Measurements from ENCODE around the gene CYB561A3.

DNA sequence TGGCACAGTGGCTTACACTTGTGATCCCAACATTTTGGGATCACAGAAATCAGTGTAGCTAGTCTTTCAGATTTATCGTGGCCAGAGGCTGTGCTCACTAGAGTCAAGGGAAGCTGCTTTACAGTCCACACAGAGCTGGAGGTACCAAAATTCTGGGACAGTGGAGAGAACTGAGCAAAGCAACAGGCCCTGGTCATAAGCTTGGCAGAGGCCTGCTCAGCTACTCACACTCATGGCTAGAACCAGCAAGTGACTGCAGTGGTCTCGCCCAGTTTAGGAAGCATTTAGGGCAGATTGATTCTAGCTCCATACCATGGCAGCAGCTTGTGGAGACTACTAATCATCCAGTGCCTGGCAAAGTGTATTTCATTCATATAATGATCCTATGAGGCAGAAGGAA, 39.5 kb upstream of the CYB561A3 start:
- TF ChIP-seq, protein P1, sequence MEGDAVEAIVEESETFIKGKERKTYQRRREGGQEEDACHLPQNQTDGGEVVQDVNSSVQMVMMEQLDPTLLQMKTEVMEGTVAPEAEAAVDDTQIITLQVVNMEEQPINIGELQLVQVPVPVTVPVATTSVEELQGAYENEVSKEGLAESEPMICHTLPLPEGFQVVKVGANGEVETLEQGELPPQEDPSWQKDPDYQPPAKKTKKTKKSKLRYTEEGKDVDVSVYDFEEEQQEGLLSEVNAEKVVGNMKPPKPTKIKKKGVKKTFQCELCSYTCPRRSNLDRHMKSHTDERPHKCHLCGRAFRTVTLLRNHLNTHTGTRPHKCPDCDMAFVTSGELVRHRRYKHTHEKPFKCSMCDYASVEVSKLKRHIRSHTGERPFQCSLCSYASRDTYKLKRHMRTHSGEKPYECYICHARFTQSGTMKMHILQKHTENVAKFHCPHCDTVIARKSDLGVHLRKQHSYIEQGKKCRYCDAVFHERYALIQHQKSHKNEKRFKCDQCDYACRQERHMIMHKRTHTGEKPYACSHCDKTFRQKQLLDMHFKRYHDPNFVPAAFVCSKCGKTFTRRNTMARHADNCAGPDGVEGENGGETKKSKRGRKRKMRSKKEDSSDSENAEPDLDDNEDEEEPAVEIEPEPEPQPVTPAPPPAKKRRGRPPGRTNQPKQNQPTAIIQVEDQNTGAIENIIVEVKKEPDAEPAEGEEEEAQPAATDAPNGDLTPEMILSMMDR (conservative IDR thresholded peaks at IDR 0.05; ENCODE audit: low read depth in 2 of 2), result no peak
- no peak for TF ChIP-seq EZH2phosphoT487 (IDR thresholded peaks at IDR 0.05; ENCODE audit: unreplicated experiment)
- no peak for TF ChIP-seq EZH2 (IDR thresholded peaks at IDR 0.05; ENCODE audit: low read depth, unreplicated experiment)
- TF ChIP-seq, protein P2, sequence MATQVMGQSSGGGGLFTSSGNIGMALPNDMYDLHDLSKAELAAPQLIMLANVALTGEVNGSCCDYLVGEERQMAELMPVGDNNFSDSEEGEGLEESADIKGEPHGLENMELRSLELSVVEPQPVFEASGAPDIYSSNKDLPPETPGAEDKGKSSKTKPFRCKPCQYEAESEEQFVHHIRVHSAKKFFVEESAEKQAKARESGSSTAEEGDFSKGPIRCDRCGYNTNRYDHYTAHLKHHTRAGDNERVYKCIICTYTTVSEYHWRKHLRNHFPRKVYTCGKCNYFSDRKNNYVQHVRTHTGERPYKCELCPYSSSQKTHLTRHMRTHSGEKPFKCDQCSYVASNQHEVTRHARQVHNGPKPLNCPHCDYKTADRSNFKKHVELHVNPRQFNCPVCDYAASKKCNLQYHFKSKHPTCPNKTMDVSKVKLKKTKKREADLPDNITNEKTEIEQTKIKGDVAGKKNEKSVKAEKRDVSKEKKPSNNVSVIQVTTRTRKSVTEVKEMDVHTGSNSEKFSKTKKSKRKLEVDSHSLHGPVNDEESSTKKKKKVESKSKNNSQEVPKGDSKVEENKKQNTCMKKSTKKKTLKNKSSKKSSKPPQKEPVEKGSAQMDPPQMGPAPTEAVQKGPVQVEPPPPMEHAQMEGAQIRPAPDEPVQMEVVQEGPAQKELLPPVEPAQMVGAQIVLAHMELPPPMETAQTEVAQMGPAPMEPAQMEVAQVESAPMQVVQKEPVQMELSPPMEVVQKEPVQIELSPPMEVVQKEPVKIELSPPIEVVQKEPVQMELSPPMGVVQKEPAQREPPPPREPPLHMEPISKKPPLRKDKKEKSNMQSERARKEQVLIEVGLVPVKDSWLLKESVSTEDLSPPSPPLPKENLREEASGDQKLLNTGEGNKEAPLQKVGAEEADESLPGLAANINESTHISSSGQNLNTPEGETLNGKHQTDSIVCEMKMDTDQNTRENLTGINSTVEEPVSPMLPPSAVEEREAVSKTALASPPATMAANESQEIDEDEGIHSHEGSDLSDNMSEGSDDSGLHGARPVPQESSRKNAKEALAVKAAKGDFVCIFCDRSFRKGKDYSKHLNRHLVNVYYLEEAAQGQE (IDR thresholded peaks at IDR 0.05; ENCODE audit: unreplicated experiment), result no peak
- TF ChIP-seq JUNB (IDR thresholded peaks at IDR 0.05; ENCODE audit: unreplicated experiment), result no peak
- TF ChIP-seq, protein P3, sequence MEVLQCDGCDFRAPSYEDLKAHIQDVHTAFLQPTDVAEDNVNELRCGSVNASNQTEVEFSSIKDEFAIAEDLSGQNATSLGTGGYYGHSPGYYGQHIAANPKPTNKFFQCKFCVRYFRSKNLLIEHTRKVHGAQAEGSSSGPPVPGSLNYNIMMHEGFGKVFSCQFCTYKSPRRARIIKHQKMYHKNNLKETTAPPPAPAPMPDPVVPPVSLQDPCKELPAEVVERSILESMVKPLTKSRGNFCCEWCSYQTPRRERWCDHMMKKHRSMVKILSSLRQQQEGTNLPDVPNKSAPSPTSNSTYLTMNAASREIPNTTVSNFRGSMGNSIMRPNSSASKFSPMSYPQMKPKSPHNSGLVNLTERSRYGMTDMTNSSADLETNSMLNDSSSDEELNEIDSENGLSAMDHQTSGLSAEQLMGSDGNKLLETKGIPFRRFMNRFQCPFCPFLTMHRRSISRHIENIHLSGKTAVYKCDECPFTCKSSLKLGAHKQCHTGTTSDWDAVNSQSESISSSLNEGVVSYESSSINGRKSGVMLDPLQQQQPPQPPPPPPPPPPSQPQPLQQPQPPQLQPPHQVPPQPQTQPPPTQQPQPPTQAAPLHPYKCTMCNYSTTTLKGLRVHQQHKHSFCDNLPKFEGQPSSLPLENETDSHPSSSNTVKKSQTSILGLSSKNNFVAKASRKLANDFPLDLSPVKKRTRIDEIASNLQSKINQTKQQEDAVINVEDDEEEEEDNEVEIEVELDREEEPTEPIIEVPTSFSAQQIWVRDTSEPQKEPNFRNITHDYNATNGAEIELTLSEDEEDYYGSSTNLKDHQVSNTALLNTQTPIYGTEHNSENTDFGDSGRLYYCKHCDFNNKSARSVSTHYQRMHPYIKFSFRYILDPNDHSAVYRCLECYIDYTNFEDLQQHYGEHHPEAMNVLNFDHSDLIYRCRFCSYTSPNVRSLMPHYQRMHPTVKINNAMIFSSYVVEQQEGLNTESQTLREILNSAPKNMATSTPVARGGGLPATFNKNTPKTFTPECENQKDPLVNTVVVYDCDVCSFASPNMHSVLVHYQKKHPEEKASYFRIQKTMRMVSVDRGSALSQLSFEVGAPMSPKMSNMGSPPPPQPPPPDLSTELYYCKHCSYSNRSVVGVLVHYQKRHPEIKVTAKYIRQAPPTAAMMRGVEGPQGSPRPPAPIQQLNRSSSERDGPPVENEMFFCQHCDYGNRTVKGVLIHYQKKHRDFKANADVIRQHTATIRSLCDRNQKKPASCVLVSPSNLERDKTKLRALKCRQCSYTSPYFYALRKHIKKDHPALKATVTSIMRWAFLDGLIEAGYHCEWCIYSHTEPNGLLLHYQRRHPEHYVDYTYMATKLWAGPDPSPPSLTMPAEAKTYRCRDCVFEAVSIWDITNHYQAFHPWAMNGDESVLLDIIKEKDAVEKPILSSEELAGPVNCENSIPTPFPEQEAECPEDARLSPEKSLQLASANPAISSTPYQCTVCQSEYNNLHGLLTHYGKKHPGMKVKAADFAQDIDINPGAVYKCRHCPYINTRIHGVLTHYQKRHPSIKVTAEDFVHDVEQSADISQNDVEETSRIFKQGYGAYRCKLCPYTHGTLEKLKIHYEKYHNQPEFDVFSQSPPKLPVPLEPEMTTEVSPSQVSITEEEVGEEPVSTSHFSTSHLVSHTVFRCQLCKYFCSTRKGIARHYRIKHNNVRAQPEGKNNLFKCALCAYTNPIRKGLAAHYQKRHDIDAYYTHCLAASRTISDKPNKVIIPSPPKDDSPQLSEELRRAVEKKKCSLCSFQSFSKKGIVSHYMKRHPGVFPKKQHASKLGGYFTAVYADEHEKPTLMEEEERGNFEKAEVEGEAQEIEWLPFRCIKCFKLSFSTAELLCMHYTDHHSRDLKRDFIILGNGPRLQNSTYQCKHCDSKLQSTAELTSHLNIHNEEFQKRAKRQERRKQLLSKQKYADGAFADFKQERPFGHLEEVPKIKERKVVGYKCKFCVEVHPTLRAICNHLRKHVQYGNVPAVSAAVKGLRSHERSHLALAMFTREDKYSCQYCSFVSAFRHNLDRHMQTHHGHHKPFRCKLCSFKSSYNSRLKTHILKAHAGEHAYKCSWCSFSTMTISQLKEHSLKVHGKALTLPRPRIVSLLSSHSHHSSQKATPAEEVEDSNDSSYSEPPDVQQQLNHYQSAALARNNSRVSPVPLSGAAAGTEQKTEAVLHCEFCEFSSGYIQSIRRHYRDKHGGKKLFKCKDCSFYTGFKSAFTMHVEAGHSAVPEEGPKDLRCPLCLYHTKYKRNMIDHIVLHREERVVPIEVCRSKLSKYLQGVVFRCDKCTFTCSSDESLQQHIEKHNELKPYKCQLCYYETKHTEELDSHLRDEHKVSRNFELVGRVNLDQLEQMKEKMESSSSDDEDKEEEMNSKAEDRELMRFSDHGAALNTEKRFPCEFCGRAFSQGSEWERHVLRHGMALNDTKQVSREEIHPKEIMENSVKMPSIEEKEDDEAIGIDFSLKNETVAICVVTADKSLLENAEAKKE (CRISPR knock-in tag; IDR thresholded peaks at IDR 0.05), result no peak
- TF ChIP-seq POLR2AphosphoS5 (IDR thresholded peaks at IDR 0.05; ENCODE audit: low read depth), result no peak
- TF ChIP-seq CREB1 (CRISPR knock-in tag; IDR thresholded peaks at IDR 0.05; ENCODE audit: low read depth), result no peak
- no peak for TF ChIP-seq ZNF331 (CRISPR knock-in tag; IDR thresholded peaks at IDR 0.05; ENCODE audit: low read depth)
- no peak for TF ChIP-seq STAT1 (IDR thresholded peaks at IDR 0.05; ENCODE audit: unreplicated experiment)

Data from GM23338 (cell line).